GM13976 (cell line): ENCODE results near the gene C10orf105.

Experiments used
- DNase-seq: peaks from one replicate; pipeline ENCODE4 v3.0.0; 2012; ENCODE audit warnings: low spot score
- in situ Hi-C: fragments of 300-500 bp; cut with MboI; formaldehyde crosslinking; loops from one replicate; pipeline ENCODE4 v1.12.0; 2022; ENCODE audit warnings: low sequenced_read_pairs, mixed read lengths, inconsistent platforms; ENCODE audit not compliant: unreplicated experiment
- TF ChIP-seq, protein P1 (sequence below): IDR thresholded peaks from 2 replicates; pipeline ENCODE4 v1.5.1; 2012; ENCODE audit warnings: borderline replicate concordance, mild to moderate bottlenecking; ENCODE audit not compliant: insufficient read depth; ENCODE audit errors: extremely low read depth, missing control alignments, control extremely low read depth

C10orf105 gene

GRCh38 chr10:71663311-71663710 lies 56.3 kb downstream of the C10orf105 start:
- DNase-seq, result no peak
- TF ChIP-seq, protein P1, sequence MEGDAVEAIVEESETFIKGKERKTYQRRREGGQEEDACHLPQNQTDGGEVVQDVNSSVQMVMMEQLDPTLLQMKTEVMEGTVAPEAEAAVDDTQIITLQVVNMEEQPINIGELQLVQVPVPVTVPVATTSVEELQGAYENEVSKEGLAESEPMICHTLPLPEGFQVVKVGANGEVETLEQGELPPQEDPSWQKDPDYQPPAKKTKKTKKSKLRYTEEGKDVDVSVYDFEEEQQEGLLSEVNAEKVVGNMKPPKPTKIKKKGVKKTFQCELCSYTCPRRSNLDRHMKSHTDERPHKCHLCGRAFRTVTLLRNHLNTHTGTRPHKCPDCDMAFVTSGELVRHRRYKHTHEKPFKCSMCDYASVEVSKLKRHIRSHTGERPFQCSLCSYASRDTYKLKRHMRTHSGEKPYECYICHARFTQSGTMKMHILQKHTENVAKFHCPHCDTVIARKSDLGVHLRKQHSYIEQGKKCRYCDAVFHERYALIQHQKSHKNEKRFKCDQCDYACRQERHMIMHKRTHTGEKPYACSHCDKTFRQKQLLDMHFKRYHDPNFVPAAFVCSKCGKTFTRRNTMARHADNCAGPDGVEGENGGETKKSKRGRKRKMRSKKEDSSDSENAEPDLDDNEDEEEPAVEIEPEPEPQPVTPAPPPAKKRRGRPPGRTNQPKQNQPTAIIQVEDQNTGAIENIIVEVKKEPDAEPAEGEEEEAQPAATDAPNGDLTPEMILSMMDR, result no peak
- in situ Hi-C loops, result no loop called here

- in situ Hi-C loops, result no loop called here
- no peak for DNase-seq
- TF ChIP-seq, protein P1, result no peak
Observed at GRCh38 chr10:71661779-71662336, 57.7 kb downstream of the C10orf105 start.
